Measurements from ENCODE around the gene ANO7. TPM values are rescaled to one million over a fixed set of nuclear protein-coding genes. Genes with fewer than 3 reads are reported as not detected.

ANO7 gene
- total and polyA plus RNA-seq, 2 donors (not counting 1 experiment from before 2014, with no cell fraction given): 0.64 to 1.8 TPM

DNA sequence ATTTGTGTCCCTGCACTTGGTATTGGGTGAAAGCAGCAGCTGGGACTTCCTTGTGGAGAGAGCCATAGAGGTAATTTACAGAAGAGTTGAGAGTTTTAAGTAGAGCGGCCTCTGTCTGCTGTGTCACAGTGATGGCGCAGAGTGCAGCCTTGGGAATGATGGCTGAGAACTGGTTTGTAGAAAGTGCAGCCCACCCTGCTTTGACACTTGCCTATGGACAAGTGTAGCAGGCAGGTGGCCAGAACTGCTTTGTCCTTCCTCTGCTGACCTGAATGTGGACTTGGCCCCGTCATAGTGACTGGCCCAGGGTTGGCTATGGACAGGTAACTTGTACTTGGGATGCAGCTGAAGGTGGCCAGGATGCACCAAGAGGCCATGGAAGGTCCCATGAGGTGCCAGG, 6.4 kb upstream of the ANO7 start:
- Mint-ChIP-seq H3K9me3 (ENCODE audit: insufficient read depth) (no peaks in the 10 kb centered on the region), H3K4me3 (no peak overlapping the region), H3K27me3 (no peaks in the 10 kb centered on the region), H3K27ac (no peak overlapping the region), H3K4me1 (no peaks in the 10 kb centered on the region)
- ChIA-PET POLR2A (no interaction called here), CTCF (no interaction called here)
- Histone ChIP-seq H3K4me1 (ENCODE audit: control insufficient read depth in 2 of 2, insufficient read depth in 2 of 2, low read length in 2 of 2) (no peaks in the 10 kb centered on the region), H3K27me3 (replicated peaks in 1 of 4; ENCODE audit: control extremely low read depth in 1 of 4, control insufficient read depth in 3 of 4, insufficient read depth in 4 of 4, low read length in 3 of 4) (no peaks in the 10 kb centered on the region), H4K20me1 (ENCODE audit: control insufficient read depth, insufficient read depth, low read length, poor library complexity, severe bottlenecking) (no peaks in the 10 kb centered on the region), H3K9me3 (ENCODE audit: control extremely low read depth in 1 of 3, control insufficient read depth in 2 of 3, insufficient read depth in 1 of 3, low read length in 2 of 3) (no peaks in the 10 kb centered on the region), H3K4me2 (replicated peaks; ENCODE audit: low read depth, low read length, poor library complexity, severe bottlenecking) (no peak overlapping the region), H2AFZ (ENCODE audit: insufficient read depth, low read depth, low read length, poor library complexity, severe bottlenecking) (no peak overlapping the region), H3K36me3 (replicated peaks in 1 of 2; ENCODE audit: control extremely low read depth in 1 of 2, control insufficient read depth in 1 of 2, extremely low read depth in 1 of 2, insufficient read depth in 2 of 2, low read length in 1 of 2) (peaks cover 0 to 21% of the 10 kb centered on the region in 2 experiments), H3K79me2 (ENCODE audit: control insufficient read depth, insufficient read depth, low read length) (no peaks in the 10 kb centered on the region), H3K9ac (ENCODE audit: low read length) (no peak overlapping the region), H3K4me3 (ENCODE audit: control extremely low read depth in 1 of 5, extremely low read depth in 1 of 5, insufficient read depth in 1 of 5, low read depth in 2 of 5, low read length in 4 of 5) (no peak overlapping the region), H3K27ac (ENCODE audit: low read length in 2 of 2) (no peak overlapping the region)
- TF ChIP-seq EZH2 (IDR thresholded peaks at IDR 0.05; ENCODE audit: borderline replicate concordance, insufficient read depth, low read depth, low read length, poor library complexity, severe bottlenecking): no peak
- TF ChIP-seq, protein P1, sequence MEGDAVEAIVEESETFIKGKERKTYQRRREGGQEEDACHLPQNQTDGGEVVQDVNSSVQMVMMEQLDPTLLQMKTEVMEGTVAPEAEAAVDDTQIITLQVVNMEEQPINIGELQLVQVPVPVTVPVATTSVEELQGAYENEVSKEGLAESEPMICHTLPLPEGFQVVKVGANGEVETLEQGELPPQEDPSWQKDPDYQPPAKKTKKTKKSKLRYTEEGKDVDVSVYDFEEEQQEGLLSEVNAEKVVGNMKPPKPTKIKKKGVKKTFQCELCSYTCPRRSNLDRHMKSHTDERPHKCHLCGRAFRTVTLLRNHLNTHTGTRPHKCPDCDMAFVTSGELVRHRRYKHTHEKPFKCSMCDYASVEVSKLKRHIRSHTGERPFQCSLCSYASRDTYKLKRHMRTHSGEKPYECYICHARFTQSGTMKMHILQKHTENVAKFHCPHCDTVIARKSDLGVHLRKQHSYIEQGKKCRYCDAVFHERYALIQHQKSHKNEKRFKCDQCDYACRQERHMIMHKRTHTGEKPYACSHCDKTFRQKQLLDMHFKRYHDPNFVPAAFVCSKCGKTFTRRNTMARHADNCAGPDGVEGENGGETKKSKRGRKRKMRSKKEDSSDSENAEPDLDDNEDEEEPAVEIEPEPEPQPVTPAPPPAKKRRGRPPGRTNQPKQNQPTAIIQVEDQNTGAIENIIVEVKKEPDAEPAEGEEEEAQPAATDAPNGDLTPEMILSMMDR (IDR thresholded peaks at IDR 0.05): no peak
- intact Hi-C loops (cut with micrococcal nuclease): no loop called here
- ATAC-seq (ENCODE audit: low read depth) (no peak), DNase-seq (no peak)
- 86% methylated on average over 3 of the region's 3 CpGs for WGBS (ENCODE audit: insufficient coverage)

GRCh38 chr2:241182531-241183133, 5.8 kb upstream of the ANO7 start:
- WGBS (ENCODE audit: insufficient coverage): 98% methylated on average over 28 of the region's 28 CpGs
- Mint-ChIP-seq H3K9me3 (ENCODE audit: insufficient read depth) (no peaks in the 10 kb centered on the region), H3K4me1 (no peaks in the 10 kb centered on the region), H3K27me3 (no peaks in the 10 kb centered on the region), H3K27ac (no peak overlapping the region), H3K4me3 (no peak overlapping the region)
- Histone ChIP-seq H2AFZ (ENCODE audit: insufficient read depth, low read depth, low read length, poor library complexity, severe bottlenecking) (no peak overlapping the region), H3K27me3 (replicated peaks in 1 of 4; ENCODE audit: control extremely low read depth in 1 of 4, control insufficient read depth in 3 of 4, insufficient read depth in 4 of 4, low read length in 3 of 4) (no peaks in the 10 kb centered on the region), H3K9ac (ENCODE audit: low read length) (no peak overlapping the region), H3K4me1 (ENCODE audit: control insufficient read depth in 2 of 2, insufficient read depth in 2 of 2, low read length in 2 of 2) (no peaks in the 10 kb centered on the region), H3K27ac (ENCODE audit: low read length in 2 of 2) (no peak overlapping the region), H3K36me3 (replicated peaks in 1 of 2; ENCODE audit: control extremely low read depth in 1 of 2, control insufficient read depth in 1 of 2, extremely low read depth in 1 of 2, insufficient read depth in 2 of 2, low read length in 1 of 2) (peaks cover 0 to 21% of the 10 kb centered on the region in 2 experiments), H4K20me1 (ENCODE audit: control insufficient read depth, insufficient read depth, low read length, poor library complexity, severe bottlenecking) (no peaks in the 10 kb centered on the region), H3K79me2 (ENCODE audit: control insufficient read depth, insufficient read depth, low read length) (no peaks in the 10 kb centered on the region), H3K9me3 (ENCODE audit: control extremely low read depth in 1 of 3, control insufficient read depth in 2 of 3, insufficient read depth in 1 of 3, low read length in 2 of 3) (no peaks in the 10 kb centered on the region), H3K4me3 (ENCODE audit: control extremely low read depth in 1 of 5, extremely low read depth in 1 of 5, insufficient read depth in 1 of 5, low read depth in 2 of 5, low read length in 4 of 5) (no peak overlapping the region), H3K4me2 (replicated peaks; ENCODE audit: low read depth, low read length, poor library complexity, severe bottlenecking) (no peak overlapping the region)
- CTCF ChIA-PET: no interaction called here
- TF ChIP-seq, protein P1 (IDR thresholded peaks at IDR 0.05): no peak
- no peak for TF ChIP-seq EZH2 (IDR thresholded peaks at IDR 0.05; ENCODE audit: borderline replicate concordance, insufficient read depth, low read depth, low read length, poor library complexity, severe bottlenecking)
- POLR2A ChIA-PET: no interaction called here
- DNase-seq (no peak), ATAC-seq (ENCODE audit: low read depth) (no peak)
- intact Hi-C loops (cut with micrococcal nuclease): no loop called here

Measured in B cell (primary cell).